Lung (tissue), 12 donors: ENCODE measurements around the gene PCSK4. TPM values are rescaled to one million over a fixed set of nuclear protein-coding genes. Genes with fewer than 3 reads are reported as not detected.

Experiments used
- ATAC-seq: fragments of 200-7000 bp; cut with Tn5 transposase; one replicate; pipeline ENCODE4 v1.9.1; 2020; ENCODE audit warnings: moderate number of reproducible peaks; ENCODE audit not compliant: insufficient read depth, low FRiP score
- DNase-seq, 3 donors: peaks; one replicate each; pipeline ENCODE4 v3.0.0-alpha.2; 2013 to 2017
- H3K27ac ChIP-seq, 2 donors: one replicate each; pipeline ENCODE4 v1.5.1; 2013; ENCODE audit warnings: mild to moderate bottlenecking in 2 of 2, moderate library complexity in 2 of 2, control low read depth in 1 of 2, inconsistent platforms in 1 of 2, low read depth in 1 of 2, low read length in 1 of 2
- H3K27me3 ChIP-seq, 3 donors: one replicate each; pipeline ENCODE4 v1.5.1; 2013; ENCODE audit warnings: low read length in 2 of 3; ENCODE audit not compliant: control insufficient read depth in 3 of 3, insufficient read depth in 3 of 3
- H3K36me3 ChIP-seq, 4 donors: one replicate each; pipeline ENCODE4 v1.5.1; 2013; ENCODE audit warnings: low read length in 4 of 4, mild to moderate bottlenecking in 1 of 4, moderate library complexity in 1 of 4; ENCODE audit not compliant: control insufficient read depth in 4 of 4, insufficient read depth in 4 of 4
- H3K4me1 ChIP-seq, 5 donors: one replicate each; pipeline ENCODE4 v1.5.1; 2013; ENCODE audit warnings: low read length in 5 of 5, mild to moderate bottlenecking in 2 of 5, moderate library complexity in 1 of 5; ENCODE audit not compliant: control insufficient read depth in 5 of 5, insufficient read depth in 5 of 5
- H3K4me3 ChIP-seq: one replicate; pipeline ENCODE4 v1.5.1; 2013; ENCODE audit warnings: mild to moderate bottlenecking, control low read depth, moderate library complexity
- H3K9ac ChIP-seq, 2 donors: one replicate each; pipeline ENCODE4 v1.5.1; 2013; ENCODE audit warnings: low read length in 2 of 2, control low read depth in 1 of 2; ENCODE audit not compliant: insufficient read depth in 1 of 2
- H3K9me3 ChIP-seq, 4 donors: one replicate each; pipeline ENCODE4 v1.5.1; 2013; ENCODE audit warnings: low read length in 3 of 4, mild to moderate bottlenecking in 1 of 4, moderate library complexity in 1 of 4; ENCODE audit not compliant: control insufficient read depth in 4 of 4, insufficient read depth in 3 of 4
- CTCF ChIP-seq: IDR thresholded peaks from 2 replicates; pipeline ENCODE4 v1.5.1; 2012; ENCODE audit warnings: mild to moderate bottlenecking; ENCODE audit errors: control extremely low read depth, extremely low read depth
- WGBS, 2 donors: extraction: QIAGEN DNeasy Blood & Tissue Kit; methylation state at CpG; one replicate each; pipeline ENCODE4 v1.1.7; 2013; 5-methylcytosine and 5-hydroxymethylcytosine counted together
- polyA plus RNA-seq, 2 donors: library from polyadenylated mRNA; stranded (reverse); fragments of 200-250 nt; gene quantifications; one replicate each; pipeline ENCODE4 v1.2.1, GENCODE V29; 2013
- total RNA-seq, 2 donors: library from RNA; depleted of rRNA in 1 of 2; stranded (reverse); fragments of >200 nt in 1 of 2; gene quantifications; one replicate each; pipeline ENCODE4 v1.2.1, GENCODE V29; 2014 to 2021
- donor health status: control.
- donor health status: control.
- donor health status: Bipolar disorder and iron deficiency.
- donor health status: healthy.
- donor health status: DM: yes; HTN: yes; CAD: no.

PCSK4 gene
- total and polyA plus RNA-seq, 4 donors: 2.3 to 7.9 (median 5.4) TPM

DNA sequence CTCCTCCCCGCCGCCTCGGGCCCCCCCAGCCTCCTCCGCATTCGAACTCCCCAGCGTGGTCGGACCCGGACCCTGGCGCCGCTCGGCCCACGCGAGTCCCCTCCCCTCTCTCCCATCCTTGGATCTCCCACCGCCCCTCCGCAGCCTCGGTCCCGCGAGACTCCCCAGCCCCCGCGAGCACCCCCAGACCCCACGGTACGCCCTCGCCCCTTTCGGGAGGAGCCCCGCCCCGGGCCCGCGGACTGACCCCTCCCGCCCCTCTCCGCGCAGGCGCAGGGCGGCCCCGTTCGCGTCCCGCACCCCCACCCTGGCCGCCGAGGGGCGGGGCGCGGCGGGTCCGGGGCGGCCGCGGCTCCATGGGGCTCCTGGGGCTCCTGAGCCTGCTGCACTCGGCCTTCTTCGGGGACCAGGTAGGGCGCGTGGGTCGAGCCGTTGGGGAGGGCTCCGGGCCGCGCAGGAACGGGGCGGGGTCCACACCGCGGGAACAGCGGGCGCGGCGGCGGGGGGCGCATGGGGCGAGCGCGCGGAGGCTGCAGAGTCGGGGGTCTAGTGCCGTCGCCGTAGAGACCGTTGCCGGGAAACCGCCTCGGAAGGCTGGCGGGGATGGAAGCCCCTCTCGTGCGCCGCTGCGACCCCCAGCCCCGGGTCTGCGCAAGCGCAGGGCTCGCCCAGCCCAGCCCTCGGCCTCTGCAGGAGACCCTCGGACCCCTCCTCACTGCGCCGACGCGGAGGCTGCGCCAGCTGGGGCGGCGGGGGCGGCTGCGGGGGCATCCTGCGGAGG is 44.0 kb downstream of the PCSK4 start:
- Histone ChIP-seq H3K9me3 (no peaks in the 10 kb centered on the region), H3K4me3 (no peak overlapping the region), H3K9ac (no peak overlapping the region), H3K27me3 (peaks cover 6 to 34% (median 23%) of the 10 kb centered on the region in 3 donors), H3K27ac (no peak overlapping the region), H3K4me1 (peaks cover 0 to 7% (median 0%) of the 10 kb centered on the region in 5 donors), H3K36me3 (peaks cover 11 to 14% (median 13%) of the 10 kb centered on the region in 4 donors)
- 1 to 2% methylated on average over 60 to 99 of the region's 99 CpGs for WGBS, 2 donors
- TF ChIP-seq CTCF: no peak
- DNase-seq (peak in 2 of 3 donors; percentile 40 to 57), ATAC-seq (no peak)

GRCh38 chr19:1445185-1445931 is 44.8 kb downstream of the PCSK4 start:
- Histone ChIP-seq H3K27ac (no peak overlapping the region), H3K9ac (no peak overlapping the region), H3K4me3 (no peak overlapping the region), H3K36me3 (peaks cover 18 to 22% (median 19%) of the 10 kb centered on the region in 4 donors), H3K9me3 (no peaks in the 10 kb centered on the region), H3K27me3 (peaks cover 6 to 27% (median 15%) of the 10 kb centered on the region in 3 donors), H3K4me1 (peaks cover 0 to 8% (median 0%) of the 10 kb centered on the region in 5 donors)
- ATAC-seq (peak; percentile 74), DNase-seq (peak; percentile 53 to 76 (median 65))
- peak; percentile 84 for TF ChIP-seq CTCF
- 2% methylated on average over 49 to 70 of the region's 70 CpGs for WGBS, 2 donors

DNA sequence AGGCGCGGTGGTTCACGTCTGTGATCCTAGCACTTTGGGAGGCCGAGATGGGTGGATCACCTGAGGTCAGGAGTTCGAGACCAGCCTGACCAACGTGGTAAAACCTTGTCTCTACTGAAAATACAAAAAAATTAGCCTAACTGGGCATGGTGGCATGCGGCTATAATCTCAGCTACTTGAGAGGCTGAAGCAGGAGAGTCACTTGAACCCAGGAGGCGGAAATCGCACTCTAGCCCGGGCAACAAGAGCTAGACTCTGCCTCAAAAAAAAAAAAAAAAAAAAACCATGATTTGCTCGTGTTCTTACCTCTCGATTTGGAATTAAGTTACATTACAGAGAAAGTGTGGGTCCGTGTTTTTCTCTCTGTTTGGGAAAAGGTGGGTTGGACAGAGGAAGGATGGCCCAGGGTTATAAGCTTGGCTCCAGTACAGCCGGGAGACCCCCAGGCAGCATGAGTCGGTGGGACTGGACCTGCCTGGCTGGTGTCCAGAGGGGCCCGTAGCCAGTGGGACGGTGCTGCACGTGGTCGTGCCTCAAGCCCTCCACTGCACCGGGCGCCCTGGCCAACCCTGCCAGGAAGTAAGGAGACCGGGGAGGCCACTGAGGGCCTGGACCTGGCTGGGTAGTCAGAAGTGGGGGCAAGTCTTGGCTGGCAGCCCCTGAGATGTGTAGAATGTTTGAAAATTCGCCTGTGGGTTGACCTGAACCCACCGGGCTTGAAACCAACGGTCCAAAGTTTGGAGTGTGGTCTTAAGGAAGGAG is 48.3 kb downstream of the PCSK4 start:
- ATAC-seq: no peak
- DNase-seq: no peak
- no peak for TF ChIP-seq CTCF
- H3K36me3 ChIP-seq: peaks cover 19 to 32% (median 28%) of the 10 kb centered on the region in 4 donors
- 91% methylated on average over 25 of the region's 25 CpGs for WGBS, 2 donors
- no peak overlapping the region for H3K27ac ChIP-seq
- H3K27me3 ChIP-seq: peaks cover 0 to 3% (median 0%) of the 10 kb centered on the region in 3 donors
- no peaks in the 10 kb centered on the region for H3K9me3 ChIP-seq
- H3K4me1 ChIP-seq: peaks cover 0 to 21% (median 3%) of the 10 kb centered on the region in 5 donors
- H3K4me3 ChIP-seq: no peak overlapping the region
- H3K9ac ChIP-seq: no peak overlapping the region
